BJ (cell line): ENCODE measurements around the gene CHAF1A. TPM values are rescaled to one million over a fixed set of nuclear protein-coding genes. Genes with fewer than 3 reads are reported as not detected.

Experiments
- CTCF ChIA-PET: fragments of 350-600 bp; formaldehyde crosslinking; extraction: SDS; loops from one replicate; lab custom pipeline; 2021; ENCODE audit warnings: antibody characterized with exemption, inconsistent platforms; lab: Yijun Ruan, JAX
- POLR2A ChIA-PET: fragments of 300-600 bp; sonication (Branson Sonifier 250); formaldehyde crosslinking; extraction: SDS; loops from one replicate; lab custom pipeline; 2021; ENCODE audit warnings: antibody characterized with exemption; lab: Charles Lee
- DNase-seq: peaks from one replicate; pipeline ENCODE4 v3.0.0-alpha.2; 2011; ENCODE audit warnings: low read depth
- H3K27me3 ChIP-seq: 2 replicates; pipeline ENCODE4 v1.6.0; 2011; ENCODE audit warnings: low read length; ENCODE audit not compliant: control insufficient read depth, insufficient read depth
- H3K36me3 ChIP-seq: 2 replicates; pipeline ENCODE4 v1.5.1; 2011; ENCODE audit warnings: low read length; ENCODE audit not compliant: control insufficient read depth, insufficient read depth
- H3K4me3 ChIP-seq: 2 replicates; pipeline ENCODE4 v1.5.1; 2011; ENCODE audit warnings: low read depth, mild to moderate bottlenecking, control low read depth, low read length
- CTCF ChIP-seq: IDR thresholded peaks from 2 replicates; pipeline ENCODE4 v1.5.1; 2011; ENCODE audit warnings: low read depth, mild to moderate bottlenecking, control low read depth, inconsistent platforms, low read length, moderate library complexity; ENCODE audit not compliant: insufficient read depth
- polyA plus RNA-seq: library from polyadenylated mRNA; depleted of rRNA; stranded (reverse); fragments of >200 nt; gene quantifications from 2 replicates; pipeline ENCODE4 v1.2.3, GENCODE V29; 2011

CHAF1A gene
- polyA plus RNA-seq, 1 experiment: 11.4 TPM

GRCh38 chr19:4373601-4374497 is 28.6 kb upstream of the CHAF1A start:
- ChIA-PET POLR2A (no interaction called here), CTCF (interaction anchor here (0.7 to 5.3 kb wide), 8 partner anchors 9 to 107 kb away, joined by 3 to 33 read pairs (median 8); partner anchors contain the start of gene SH3GL1)
- no peak overlapping the region for H3K4me3 ChIP-seq
- H3K27me3 ChIP-seq: no peaks in the 10 kb centered on the region
- no peak for TF ChIP-seq CTCF
- peak; percentile 35 for DNase-seq
- H3K36me3 ChIP-seq: peaks cover 4% of the 10 kb centered on the region

- ChIA-PET CTCF (interaction anchor here (0.7 to 5.3 kb wide), 14 partner anchors 8 to 128 kb away, joined by 3 to 33 read pairs (median 6); partner anchors contain the start of genes SH3GL1 and YJU2), POLR2A (no interaction called here)
- TF ChIP-seq CTCF: peak; percentile 24
- DNase-seq: peak; percentile 65
- no peak overlapping the region for H3K4me3 ChIP-seq
- no peaks in the 10 kb centered on the region for H3K27me3 ChIP-seq
- H3K36me3 ChIP-seq: peaks cover 4% of the 10 kb centered on the region
Measured at GRCh38 chr19:4374498-4375163, 27.8 kb upstream of the CHAF1A start.

- DNase-seq: no peak
- ChIA-PET POLR2A (no interaction called here), CTCF (interaction anchor here (0.6 to 5.3 kb wide), 14 partner anchors 9 to 129 kb away, joined by 3 to 33 read pairs (median 6); partner anchors contain the start of genes SH3GL1 and YJU2)
- no peak overlapping the region for H3K4me3 ChIP-seq
- H3K27me3 ChIP-seq: no peaks in the 10 kb centered on the region
- peaks cover 3% of the 10 kb centered on the region for H3K36me3 ChIP-seq
- TF ChIP-seq CTCF: peak; percentile 56
Measured at GRCh38 chr19:4375164-4376027, 27.0 kb upstream of the CHAF1A start.

GRCh38 chr19:4376028-4376670 is 26.3 kb upstream of the CHAF1A start:
- no peaks in the 10 kb centered on the region for H3K27me3 ChIP-seq
- DNase-seq: no peak
- TF ChIP-seq CTCF: no peak
- POLR2A ChIA-PET: no interaction called here
- CTCF ChIA-PET: interaction anchor here (0.6 to 5.3 kb wide), 11 partner anchors 9 to 79 kb away, joined by 3 to 33 read pairs (median 5); partner anchors contain the start of gene SH3GL1
- H3K4me3 ChIP-seq: no peak overlapping the region
- peaks cover 3% of the 10 kb centered on the region for H3K36me3 ChIP-seq
